ENCODE results near the gene SFMBT2.

SFMBT2 gene

GRCh38 chr10:7205656-7206055 lies 205.2 kb downstream of the SFMBT2 start:
- H3K4me3 ChIP-seq (ENCODE audit: low read depth, low read length) = no peak overlapping the region
- TF ChIP-seq CTCF (IDR thresholded peaks at IDR 0.05; ENCODE audit: insufficient read depth, low read length, missing control alignments) = no peak
- POLR2A ChIA-PET = no interaction called here
- CTCF ChIA-PET = no interaction called here
- DNase-seq (ENCODE audit: low read depth, low spot score) = no peak

- DNase-seq (ENCODE audit: low read depth, low spot score) = no peak
- CTCF ChIA-PET = no interaction called here
- POLR2A ChIA-PET = no interaction called here
- TF ChIP-seq CTCF (IDR thresholded peaks at IDR 0.05; ENCODE audit: insufficient read depth, low read length, missing control alignments) = no peak
- no peak overlapping the region for H3K4me3 ChIP-seq (ENCODE audit: low read depth, low read length)
Observed at GRCh38 chr10:7202793-7203355, 208.0 kb downstream of the SFMBT2 start.

GRCh38 chr10:7199152-7199760 lies 211.6 kb downstream of the SFMBT2 start:
- no peak for TF ChIP-seq CTCF (IDR thresholded peaks at IDR 0.05; ENCODE audit: insufficient read depth, low read length, missing control alignments)
- ChIA-PET POLR2A (no interaction called here), CTCF (no interaction called here)
- H3K4me3 ChIP-seq (ENCODE audit: low read depth, low read length) = no peak overlapping the region
- no peak for DNase-seq (ENCODE audit: low read depth, low spot score)

GRCh38 chr10:7196284-7196683 lies 214.6 kb downstream of the SFMBT2 start:
- no peak overlapping the region for H3K4me3 ChIP-seq (ENCODE audit: low read depth, low read length)
- POLR2A ChIA-PET = no interaction called here
- TF ChIP-seq CTCF (IDR thresholded peaks at IDR 0.05; ENCODE audit: insufficient read depth, low read length, missing control alignments) = no peak
- CTCF ChIA-PET = no interaction called here
- no peak for DNase-seq (ENCODE audit: low read depth, low spot score)

- TF ChIP-seq CTCF (IDR thresholded peaks at IDR 0.05; ENCODE audit: insufficient read depth, low read length, missing control alignments) = no peak
- CTCF ChIA-PET = no interaction called here
- no peak for DNase-seq (ENCODE audit: low read depth, low spot score)
- POLR2A ChIA-PET = no interaction called here
- H3K4me3 ChIP-seq (ENCODE audit: low read depth, low read length) = no peak overlapping the region
Observed at GRCh38 chr10:7195118-7195517, 215.7 kb downstream of the SFMBT2 start.

GRCh38 chr10:7194571-7194970 lies 216.3 kb downstream of the SFMBT2 start:
- POLR2A ChIA-PET = no interaction called here

More at GRCh38 chr10:7194571-7194970, 216.3 kb downstream of the SFMBT2 start:
- CTCF ChIA-PET = no interaction called here
- H3K4me3 ChIP-seq (ENCODE audit: low read depth, low read length) = no peak overlapping the region
- TF ChIP-seq CTCF (IDR thresholded peaks at IDR 0.05; ENCODE audit: insufficient read depth, low read length, missing control alignments) = no peak
- no peak for DNase-seq (ENCODE audit: low read depth, low spot score)
